Panc1 (cell line): ENCODE measurements around the gene ABHD15.

ENCODE experiments used
- POLR2AphosphoS5 ChIP-seq: IDR thresholded peaks from 2 replicates; pipeline ENCODE4 v1.6.1; 2012; ENCODE audit warnings: mild to moderate bottlenecking, low read depth, low read length, moderate library complexity
- REST ChIP-seq, 2 experiments: IDR thresholded peaks; 2 replicates each; pipeline ENCODE4 v1.6.1; 2011 to 2012; ENCODE audit warnings: low read depth in 2 of 2, control low read depth in 1 of 2, low read length in 1 of 2, mild to moderate bottlenecking in 1 of 2, moderate library complexity in 1 of 2; ENCODE audit not compliant: insufficient read depth in 1 of 2

DNA sequence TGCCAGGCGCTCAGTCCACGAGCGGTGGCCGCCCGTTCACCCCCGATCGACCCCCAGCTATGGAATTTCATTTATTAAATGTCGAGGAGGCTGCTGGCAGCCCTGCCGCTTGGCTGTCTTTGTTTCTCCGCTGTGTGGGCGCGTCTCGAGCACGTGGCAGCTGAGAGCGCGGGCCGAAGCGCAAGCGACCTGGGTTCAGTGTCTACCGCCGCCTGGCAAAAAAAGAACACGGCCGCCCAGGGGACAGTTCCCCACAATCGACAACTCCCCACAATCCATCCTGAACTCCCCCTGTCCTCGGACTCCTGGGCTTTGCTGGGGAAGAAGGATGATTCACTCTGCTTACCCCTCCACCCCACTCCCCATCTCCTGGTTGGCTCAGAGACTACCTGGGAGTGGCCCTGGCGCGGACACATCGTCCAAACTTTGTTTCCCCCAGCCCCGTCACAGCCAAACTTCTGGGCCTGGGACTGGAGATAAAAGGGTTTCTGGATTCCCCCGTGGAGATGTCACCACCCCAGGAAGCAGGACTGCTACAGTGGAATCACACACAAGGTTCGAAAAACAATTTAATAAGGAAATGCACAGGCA, 24.4 kb upstream of the ABHD15 start:
- TF ChIP-seq POLR2AphosphoS5 (no peak; the same call in 1 of the 2 replicates), REST (IDR thresholded peaks at IDR 0.05; ENCODE audit: insufficient read depth in 1 of 2, low read depth in 2 of 2, low read length in 1 of 2) (no peak)
